Ishikawa (cell line): Measurements from ENCODE around the gene P3H1.

Source experiments
- CEBPB ChIP-seq: IDR thresholded peaks from 2 replicates; pipeline ENCODE4 v1.6.1; 2012
- CREB1 ChIP-seq: IDR thresholded peaks from 2 replicates; pipeline ENCODE4 v1.6.1; 2012; ENCODE audit warnings: low read depth
- EGR1 ChIP-seq: IDR thresholded peaks from 2 replicates; pipeline ENCODE4 v1.6.1; 2012
- EP300 ChIP-seq: IDR thresholded peaks from 2 replicates; pipeline ENCODE4 v1.6.1; 2012; ENCODE audit warnings: borderline replicate concordance
- FOXM1 ChIP-seq: IDR thresholded peaks from 2 replicates; pipeline ENCODE4 v1.6.1; 2012; ENCODE audit warnings: low read depth, borderline replicate concordance
- MAX ChIP-seq: IDR thresholded peaks from 2 replicates; pipeline ENCODE4 v1.6.1; 2012
- NFIC ChIP-seq: IDR thresholded peaks from 2 replicates; pipeline ENCODE4 v1.6.1; 2012
- RAD21 ChIP-seq: IDR thresholded peaks from 2 replicates; pipeline ENCODE4 v1.6.1; 2012; ENCODE audit warnings: low read depth
- REST ChIP-seq: IDR thresholded peaks from 2 replicates; pipeline ENCODE4 v1.6.1; 2012; ENCODE audit warnings: low read depth, mild to moderate bottlenecking
- TAF1 ChIP-seq: IDR thresholded peaks from 2 replicates; pipeline ENCODE4 v1.6.1; 2012; ENCODE audit warnings: low read depth, mild to moderate bottlenecking
- TCF12 ChIP-seq: IDR thresholded peaks from 2 replicates; pipeline ENCODE4 v1.6.1; 2012; ENCODE audit warnings: low read depth
- TEAD4 ChIP-seq: IDR thresholded peaks from 2 replicates; pipeline ENCODE4 v1.6.1; 2012
- USF1 ChIP-seq: IDR thresholded peaks from 2 replicates; pipeline ENCODE4 v1.6.1; 2012
- YY1 ChIP-seq: IDR thresholded peaks from 2 replicates; pipeline ENCODE4 v1.6.1; 2012; ENCODE audit warnings: low read depth
- ZBTB7A ChIP-seq: IDR thresholded peaks from 2 replicates; pipeline ENCODE4 v1.6.1; 2012; ENCODE audit warnings: low read depth

The P3H1 gene

GRCh38 chr1:42774928-42775526 lies 8.2 kb upstream of the P3H1 start:
- TF ChIP-seq TAF1, result no peak
- no peak for TF ChIP-seq CREB1
- no peak for TF ChIP-seq FOXM1
- no peak for TF ChIP-seq ZBTB7A
- no peak for TF ChIP-seq CEBPB
- TF ChIP-seq NFIC, result no peak
- TF ChIP-seq YY1, result no peak
- TF ChIP-seq USF1, result no peak
- TF ChIP-seq TCF12, result no peak
- TF ChIP-seq EGR1, result no peak

- no peak for TF ChIP-seq TCF12
- no peak for TF ChIP-seq EGR1
- no peak for TF ChIP-seq NFIC
- TF ChIP-seq TAF1, result no peak
- TF ChIP-seq ZBTB7A, result no peak
- no peak for TF ChIP-seq CEBPB
- TF ChIP-seq RAD21, result no peak
- TF ChIP-seq TEAD4, result no peak
- TF ChIP-seq FOXM1, result no peak
- no peak for TF ChIP-seq REST
- no peak for TF ChIP-seq USF1
- no peak for TF ChIP-seq YY1
- TF ChIP-seq MAX, result no peak
- TF ChIP-seq EP300, result no peak
- no peak for TF ChIP-seq CREB1
These were observed 6.6 kb upstream of the P3H1 start for GRCh38 chr1:42773420-42773819.

GRCh38 chr1:42769811-42770210 lies 3.0 kb upstream of the P3H1 start:
- TF ChIP-seq RAD21, result no peak
- TF ChIP-seq FOXM1, result no peak
- no peak for TF ChIP-seq USF1
- TF ChIP-seq TCF12, result no peak
- no peak for TF ChIP-seq CEBPB
- TF ChIP-seq YY1, result no peak
- no peak for TF ChIP-seq EGR1
- no peak for TF ChIP-seq MAX
- TF ChIP-seq NFIC, result no peak
- TF ChIP-seq CREB1, result no peak
- TF ChIP-seq TAF1, result no peak

- TF ChIP-seq CREB1 (no peak), CEBPB (no peak), TEAD4 (no peak), RAD21 (no peak), USF1 (no peak), EP300 (no peak), ZBTB7A (no peak)
These were observed 1.3 kb upstream of the P3H1 start for GRCh38 chr1:42768172-42768571.

GRCh38 chr1:42767510-42768000 lies 727 bp upstream of the P3H1 start:
- TF ChIP-seq CEBPB (no peak), FOXM1 (no peak), CREB1 (no peak), ZBTB7A (0 out of 2 replicates have a peak, but pooled peaks have one; percentile 73), MAX (peak; percentile 61; the same call in 1 of the 2 replicates), EP300 (no peak)

- TF ChIP-seq RAD21, result peak; percentile 5; the same call in 1 of the 2 replicates
- TF ChIP-seq FOXM1, result no peak
- TF ChIP-seq ZBTB7A, result no peak
These were observed 742 bp downstream of the P3H1 start for GRCh38 chr1:42765832-42766740.
